CD4-positive, alpha-beta T cell (primary cell): ENCODE measurements around the gene ATP1A2. TPM values are rescaled to one million over a fixed set of nuclear protein-coding genes. Genes with fewer than 3 reads are reported as not detected.

Experiments used
- ATAC-seq: fragments of 200-7000 bp; cut with Tn5 transposase; one replicate; pipeline ENCODE4 v1.10.0; 2022; ENCODE audit warnings: mild to moderate bottlenecking; ENCODE audit not compliant: poor library complexity
- CTCF ChIA-PET: fragments of 350-600 bp; sonication (Branson Sonifier 250); formaldehyde crosslinking; loops from one replicate; lab custom pipeline; 2021; ENCODE audit warnings: antibody characterized with exemption, inconsistent platforms; lab: Charles Lee
- POLR2A ChIA-PET: fragments of 350-600 bp; sonication (Branson Sonifier 250); formaldehyde crosslinking; loops from one replicate; lab custom pipeline; 2021; ENCODE audit warnings: antibody characterized with exemption, inconsistent platforms; lab: Charles Lee
- DNase-seq, 14 experiments: peaks; one replicate each; pipeline ENCODE4 v3.0.0-alpha.2; 2013 to 2020; ENCODE audit warnings: mixed read lengths in 2 of 14
- H3K27ac ChIP-seq, 2 donors: one replicate each; pipeline versions ENCODE4 v1.5.1 to v1.7.0; 2013; ENCODE audit warnings: low read length in 2 of 2, low read depth in 1 of 2, mild to moderate bottlenecking in 1 of 2
- H3K27me3 ChIP-seq, 2 experiments: 1 replicate in 1 of 2; 2 replicates in 1 of 2; pipeline versions ENCODE4 v1.6.1 to v1.7.0; 2013; ENCODE audit warnings: low read length in 2 of 2, control low read depth in 1 of 2, mild to moderate bottlenecking in 1 of 2, moderate library complexity in 1 of 2; ENCODE audit not compliant: insufficient read depth in 2 of 2, control insufficient read depth in 1 of 2
- H3K36me3 ChIP-seq: one replicate; pipeline ENCODE4 v1.6.1; 2013; ENCODE audit warnings: low read length, control low read depth; ENCODE audit not compliant: insufficient read depth
- H3K4me1 ChIP-seq: one replicate; pipeline ENCODE4 v1.6.1; 2013; ENCODE audit warnings: low read length, control low read depth; ENCODE audit not compliant: insufficient read depth
- H3K4me3 ChIP-seq: one replicate; pipeline ENCODE4 v1.5.1; 2013; ENCODE audit warnings: mild to moderate bottlenecking, low read length, moderate library complexity
- H3K9me3 ChIP-seq, 2 experiments: 1 replicate in 1 of 2; 2 replicates in 1 of 2; pipeline versions ENCODE4 v1.6.1 to v1.7.0; 2013; ENCODE audit warnings: low read length in 2 of 2, mild to moderate bottlenecking in 2 of 2, control low read depth in 1 of 2, moderate library complexity in 1 of 2; ENCODE audit not compliant: control insufficient read depth in 1 of 2, insufficient read depth in 1 of 2
- H3K27ac Mint-ChIP-seq: one replicate; pipeline ENCODE4 v1.8.0; 2020; ENCODE audit warnings: mixed read lengths
- H3K27me3 Mint-ChIP-seq: one replicate; pipeline ENCODE4 v1.8.0; 2021; ENCODE audit warnings: mixed read lengths
- H3K36me3 Mint-ChIP-seq: one replicate; pipeline ENCODE4 v1.8.0; 2021; ENCODE audit warnings: low read depth, mixed read lengths
- H3K4me1 Mint-ChIP-seq: one replicate; pipeline ENCODE4 v1.8.0; 2021; ENCODE audit warnings: low read depth, mixed read lengths
- H3K4me3 Mint-ChIP-seq: one replicate; pipeline ENCODE4 v1.8.0; 2020; ENCODE audit warnings: mild to moderate bottlenecking, mixed read lengths
- H3K9me3 Mint-ChIP-seq: one replicate; pipeline ENCODE4 v1.8.0; 2020; ENCODE audit warnings: mixed read lengths
- intact Hi-C, 2 experiments: fragments of 100-400 bp; cut with DNase I in 1 of 2; cut with micrococcal nuclease in 1 of 2; formaldehyde crosslinking; loops; one replicate each; pipeline versions ENCODE4 v1.15.1 to v1.9.0; 2023 to 2025; cut with DNase I, micrococcal nuclease
- total RNA-seq, 174 experiments: library from RNA in 2 of 174; stranded (reverse) in 2 of 174; gene quantifications; one replicate each; pipeline ENCODE4 v1.2.3 and lab custom pipeline; 2021 to 2026
- TF ChIP-seq, protein P1 (sequence below): fragments of 200-600 bp; IDR thresholded peaks from one replicate; pipeline ENCODE4 v1.8.0; 2022; ENCODE audit warnings: antibody characterized with exemption, mild to moderate bottlenecking

The ATP1A2 gene
- total RNA-seq, 2 experiments from 2014 or later: not detected

DNA sequence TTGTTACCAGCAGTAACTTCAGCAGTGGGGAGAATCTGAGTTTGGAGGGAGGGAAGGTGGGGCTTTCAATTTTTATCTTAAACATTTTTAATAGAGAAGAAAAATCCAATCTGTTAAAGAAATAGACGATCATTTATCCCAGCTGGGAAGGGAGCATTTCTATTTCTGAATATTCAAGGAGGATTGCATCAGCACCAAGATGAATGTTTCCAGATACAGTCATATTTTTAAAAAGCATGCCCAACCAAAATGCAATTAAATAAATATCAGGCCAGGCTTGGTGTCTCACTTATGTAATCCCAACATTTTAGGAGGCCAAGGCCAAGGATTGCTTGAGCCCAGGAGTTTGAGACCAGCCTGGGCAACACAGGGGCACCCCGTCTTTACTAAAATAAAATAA, 34.2 kb downstream of the ATP1A2 start:
- H3K27ac ChIP-seq: no peak overlapping the region
- H3K4me3 ChIP-seq: no peak overlapping the region
- CTCF ChIA-PET: no interaction called here
- Mint-ChIP-seq H3K27ac (no peak overlapping the region), H3K4me1 (no peaks in the 10 kb centered on the region), H3K9me3 (no peaks in the 10 kb centered on the region), H3K27me3 (no peaks in the 10 kb centered on the region), H3K36me3 (no peaks in the 10 kb centered on the region), H3K4me3 (no peak overlapping the region)
- ATAC-seq: no peak
- POLR2A ChIA-PET: no interaction called here
- no peaks in the 10 kb centered on the region for H3K4me1 ChIP-seq
- intact Hi-C loops: no loop called here
- H3K9me3 ChIP-seq: no peaks in the 10 kb centered on the region
- no peak for DNase-seq
- no peaks in the 10 kb centered on the region for H3K36me3 ChIP-seq
- no peaks in the 10 kb centered on the region for H3K27me3 ChIP-seq
- TF ChIP-seq, protein P1, sequence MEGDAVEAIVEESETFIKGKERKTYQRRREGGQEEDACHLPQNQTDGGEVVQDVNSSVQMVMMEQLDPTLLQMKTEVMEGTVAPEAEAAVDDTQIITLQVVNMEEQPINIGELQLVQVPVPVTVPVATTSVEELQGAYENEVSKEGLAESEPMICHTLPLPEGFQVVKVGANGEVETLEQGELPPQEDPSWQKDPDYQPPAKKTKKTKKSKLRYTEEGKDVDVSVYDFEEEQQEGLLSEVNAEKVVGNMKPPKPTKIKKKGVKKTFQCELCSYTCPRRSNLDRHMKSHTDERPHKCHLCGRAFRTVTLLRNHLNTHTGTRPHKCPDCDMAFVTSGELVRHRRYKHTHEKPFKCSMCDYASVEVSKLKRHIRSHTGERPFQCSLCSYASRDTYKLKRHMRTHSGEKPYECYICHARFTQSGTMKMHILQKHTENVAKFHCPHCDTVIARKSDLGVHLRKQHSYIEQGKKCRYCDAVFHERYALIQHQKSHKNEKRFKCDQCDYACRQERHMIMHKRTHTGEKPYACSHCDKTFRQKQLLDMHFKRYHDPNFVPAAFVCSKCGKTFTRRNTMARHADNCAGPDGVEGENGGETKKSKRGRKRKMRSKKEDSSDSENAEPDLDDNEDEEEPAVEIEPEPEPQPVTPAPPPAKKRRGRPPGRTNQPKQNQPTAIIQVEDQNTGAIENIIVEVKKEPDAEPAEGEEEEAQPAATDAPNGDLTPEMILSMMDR: no peak

GRCh38 chr1:160151303-160151702, 35.7 kb downstream of the ATP1A2 start, which contains the start of gene ATP1A4:
Gene ATP1A4 (plus strand): TSS chr1:160151603. CDS start chr1:160152041, 438 bp downstream.
- Histone ChIP-seq H3K36me3 (no peaks in the 10 kb centered on the region), H3K4me1 (no peaks in the 10 kb centered on the region), H3K27me3 (no peaks in the 10 kb centered on the region), H3K4me3 (no peak within 1 kb of the TSS), H3K27ac (no peak within 1 kb of the TSS), H3K9me3 (no peaks in the 10 kb centered on the region)
- TF ChIP-seq, protein P1: no peak
- H3K27ac Mint-ChIP-seq: no peak within 1 kb of the TSS
- DNase-seq (no peak), ATAC-seq (no peak)
- H3K4me3 Mint-ChIP-seq: no peak within 1 kb of the TSS
- H3K27me3 Mint-ChIP-seq: no peaks in the 10 kb centered on the region
- H3K36me3 Mint-ChIP-seq: no peaks in the 10 kb centered on the region
- POLR2A ChIA-PET: no interaction called here
- intact Hi-C loops: no loop called here
- no peaks in the 10 kb centered on the region for H3K9me3 Mint-ChIP-seq
- H3K4me1 Mint-ChIP-seq: no peaks in the 10 kb centered on the region
- CTCF ChIA-PET: no interaction called here

GRCh38 chr1:160154790-160155189, 39.2 kb downstream of the ATP1A2 start:
- Histone ChIP-seq H3K36me3 (no peaks in the 10 kb centered on the region), H3K4me1 (no peaks in the 10 kb centered on the region), H3K27me3 (no peaks in the 10 kb centered on the region), H3K9me3 (no peaks in the 10 kb centered on the region), H3K27ac (no peak overlapping the region), H3K4me3 (no peak overlapping the region)
- DNase-seq: no peak
- no peak overlapping the region for H3K27ac Mint-ChIP-seq
- no peaks in the 10 kb centered on the region for H3K9me3 Mint-ChIP-seq
- intact Hi-C loops: no loop called here
- H3K4me3 Mint-ChIP-seq: no peak overlapping the region
- TF ChIP-seq, protein P1: no peak
- ChIA-PET POLR2A (no interaction called here), CTCF (no interaction called here)
- H3K36me3 Mint-ChIP-seq: no peaks in the 10 kb centered on the region
- H3K27me3 Mint-ChIP-seq: no peaks in the 10 kb centered on the region
- no peak for ATAC-seq
- no peaks in the 10 kb centered on the region for H3K4me1 Mint-ChIP-seq
